B cell (primary cell): Measurements from ENCODE around the gene S1PR3. TPM values are rescaled to one million over a fixed set of nuclear protein-coding genes. Genes with fewer than 3 reads are reported as not detected.

Experiments
- ATAC-seq: fragments of 200-7000 bp; cut with Tn5 transposase; one replicate; pipeline ENCODE4 v1.10.0; 2021; ENCODE audit warnings: low read depth, mild to moderate bottlenecking, moderate number of reproducible peaks, moderate library complexity
- CTCF ChIA-PET: fragments of 350-600 bp; sonication (Branson Sonifier 250); formaldehyde crosslinking; loops from one replicate; lab custom pipeline; 2021; ENCODE audit warnings: antibody characterized with exemption, inconsistent platforms; lab: Charles Lee
- POLR2A ChIA-PET: fragments of 350-600 bp; sonication (Branson Sonifier 250); formaldehyde crosslinking; loops from one replicate; lab custom pipeline; 2021; ENCODE audit warnings: antibody characterized with exemption; lab: Charles Lee
- DNase-seq: peaks from one replicate; pipeline ENCODE4 v3.0.0; 2013
- H2AFZ ChIP-seq: 2 replicates; pipeline ENCODE4 v1.6.1; 2012; ENCODE audit warnings: mild to moderate bottlenecking, low read depth, low read length; ENCODE audit not compliant: insufficient read depth, poor library complexity, severe bottlenecking
- H3K27ac ChIP-seq, 2 donors: 1 replicate in 1 of 2; 2 replicates in 1 of 2; pipeline ENCODE4 v1.5.1; 2012 to 2013; ENCODE audit warnings: low read length in 2 of 2, mild to moderate bottlenecking in 2 of 2, moderate library complexity in 1 of 2
- H3K27me3 ChIP-seq, 4 experiments: fragments of 200-600 bp in 1 of 4; sonication (generic) in 1 of 4; replicated peaks in 1 of 4; 1 replicate in 2 of 4; 2 replicates in 2 of 4; pipeline versions ENCODE4 v1.6.1 to v1.7.0; 2013 to 2016; ENCODE audit warnings: low read length in 3 of 4, mild to moderate bottlenecking in 2 of 4, mixed read lengths in 1 of 4, moderate library complexity in 1 of 4; ENCODE audit not compliant: insufficient read depth in 4 of 4, control insufficient read depth in 3 of 4; ENCODE audit errors: control extremely low read depth in 1 of 4
- H3K36me3 ChIP-seq, 2 experiments: replicated peaks in 1 of 2; 1 replicate in 1 of 2; 2 replicates in 1 of 2; pipeline versions ENCODE4 v1.6.1 to v1.7.1; 2013; ENCODE audit warnings: low read length in 1 of 2; ENCODE audit not compliant: insufficient read depth in 2 of 2, control insufficient read depth in 1 of 2; ENCODE audit errors: control extremely low read depth in 1 of 2, extremely low read depth in 1 of 2
- H3K4me1 ChIP-seq, 2 donors: fragments of 200-600 bp in 1 of 2; sonication (generic) in 1 of 2; 1 replicate in 1 of 2; 2 replicates in 1 of 2; pipeline versions ENCODE4 v1.5.1 to v1.6.1; 2013 to 2017; ENCODE audit warnings: low read length in 2 of 2; ENCODE audit not compliant: control insufficient read depth in 2 of 2, insufficient read depth in 2 of 2
- H3K4me2 ChIP-seq: replicated peaks from 2 replicates; pipeline ENCODE3; 2012; ENCODE audit warnings: mild to moderate bottlenecking, low read depth, low read length; ENCODE audit not compliant: poor library complexity, severe bottlenecking
- H3K4me3 ChIP-seq, 5 experiments: fragments of 200-600 bp in 1 of 5; sonication (generic) in 1 of 5; 1 replicate in 3 of 5; 2 replicates in 2 of 5; pipeline versions ENCODE4 v1.5.1 to v1.7.0; 2011 to 2016; ENCODE audit warnings: low read length in 4 of 5, mild to moderate bottlenecking in 4 of 5, low read depth in 2 of 5, control low read depth in 1 of 5, moderate library complexity in 1 of 5; ENCODE audit not compliant: insufficient read depth in 1 of 5; ENCODE audit errors: control extremely low read depth in 1 of 5, extremely low read depth in 1 of 5
- H3K79me2 ChIP-seq: fragments of 200-600 bp; sonication (generic); one replicate; pipeline ENCODE4 v1.6.0; 2016; ENCODE audit warnings: low read length; ENCODE audit not compliant: control insufficient read depth, insufficient read depth
- H3K9ac ChIP-seq: fragments of 200-600 bp; sonication (generic); 2 replicates; pipeline ENCODE4 v1.6.1; 2017; ENCODE audit warnings: mild to moderate bottlenecking, low read length, moderate library complexity
- H3K9me3 ChIP-seq, 3 donors: one replicate each; pipeline versions ENCODE4 v1.6.1 to v1.7.1; 2013; ENCODE audit warnings: low read length in 2 of 3; ENCODE audit not compliant: control insufficient read depth in 2 of 3, insufficient read depth in 1 of 3; ENCODE audit errors: control extremely low read depth in 1 of 3
- H4K20me1 ChIP-seq: 2 replicates; pipeline ENCODE4 v1.6.0; 2012; ENCODE audit warnings: mild to moderate bottlenecking, low read length; ENCODE audit not compliant: insufficient read depth, control insufficient read depth, poor library complexity, severe bottlenecking
- H3K27ac Mint-ChIP-seq: one replicate; pipeline ENCODE4 v1.8.0; 2021; ENCODE audit warnings: mixed read lengths
- H3K27me3 Mint-ChIP-seq: one replicate; pipeline ENCODE4 v1.8.0; 2021; ENCODE audit warnings: mixed read lengths
- H3K4me1 Mint-ChIP-seq: one replicate; pipeline ENCODE4 v1.8.0; 2021; ENCODE audit warnings: mixed read lengths
- H3K4me3 Mint-ChIP-seq: one replicate; pipeline ENCODE4 v1.8.0; 2021; ENCODE audit warnings: mixed read lengths
- H3K9me3 Mint-ChIP-seq: one replicate; pipeline ENCODE4 v1.8.0; 2022; ENCODE audit warnings: mixed read lengths; ENCODE audit not compliant: insufficient read depth
- CTCF ChIP-seq: fragments of 200-600 bp; IDR thresholded peaks from one replicate; pipeline ENCODE4 v1.8.0; 2022; ENCODE audit warnings: antibody characterized with exemption, mild to moderate bottlenecking
- EZH2 ChIP-seq: IDR thresholded peaks from 2 replicates; pipeline ENCODE4 v1.6.1; 2012; ENCODE audit warnings: borderline replicate concordance, low read depth, mild to moderate bottlenecking, moderate library complexity, low read length; ENCODE audit not compliant: insufficient read depth, poor library complexity, severe bottlenecking
- WGBS: methylation state at CpG from one replicate; pipeline ENCODE4 v1.1.5; 2013; ENCODE audit warnings: missing lambda C conversion rate; ENCODE audit not compliant: insufficient coverage; 5-methylcytosine and 5-hydroxymethylcytosine counted together
- intact Hi-C: fragments of 100-400 bp; cut with micrococcal nuclease; formaldehyde crosslinking; loops from one replicate; pipeline ENCODE4 v1.10.0; 2022
- polyA plus RNA-seq: library from polyadenylated mRNA; depleted of rRNA; stranded (reverse); fragments of >200 nt; gene quantifications from 2 replicates; pipeline ENCODE4 v1.2.3, GENCODE V29; 2012
- total RNA-seq, 2 donors: library from RNA; stranded (reverse); fragments of 120-200 nt in 1 of 2; gene quantifications; 1 replicate in 1 of 2; 2 replicates in 1 of 2; pipeline versions ENCODE4 v1.2.3 to v1.2.4, GENCODE V29; 2013 to 2022

The S1PR3 gene
- total and polyA plus RNA-seq, 2 donors (not counting 1 experiment from before 2014, with no cell fraction given), result 0.25 TPM; not detected in 1

GRCh38 chr9:89047667-89048066 lies 56.4 kb downstream of the S1PR3 start:
- no peak overlapping the region for H3K9ac ChIP-seq
- no peak overlapping the region for H3K4me2 ChIP-seq
- H3K27ac Mint-ChIP-seq, result no peak overlapping the region
- no peak overlapping the region for H3K27ac ChIP-seq
- no peak overlapping the region for H2AFZ ChIP-seq
- peaks cover 11% of the 10 kb centered on the region for H3K27me3 Mint-ChIP-seq
- H3K4me3 Mint-ChIP-seq, result no peak overlapping the region
- no peaks in the 10 kb centered on the region for H3K4me1 Mint-ChIP-seq
- H3K9me3 ChIP-seq, result no peaks in the 10 kb centered on the region
- intact Hi-C loops, result no loop called here
- DNase-seq (no peak), ATAC-seq (no peak)
- peaks cover 0 to 2% (median 0%) of the 10 kb centered on the region in 4 experiments for H3K27me3 ChIP-seq
- H3K4me3 ChIP-seq, result no peak overlapping the region
- POLR2A ChIA-PET, result no interaction called here
- H3K9me3 Mint-ChIP-seq, result no peaks in the 10 kb centered on the region
- H3K36me3 ChIP-seq, result no peaks in the 10 kb centered on the region
- H4K20me1 ChIP-seq, result no peaks in the 10 kb centered on the region
- no CpG with 5 or more reads among the region's 4 CpGs for WGBS
- CTCF ChIA-PET, result no interaction called here
- no peaks in the 10 kb centered on the region for H3K4me1 ChIP-seq
- no peak for TF ChIP-seq EZH2
- H3K79me2 ChIP-seq, result no peaks in the 10 kb centered on the region

- H3K27ac ChIP-seq, result no peak overlapping the region
- intact Hi-C loops, result no loop called here
- peaks cover 0 to 2% (median 0%) of the 10 kb centered on the region in 4 experiments for H3K27me3 ChIP-seq
- ChIA-PET POLR2A (no interaction called here), CTCF (no interaction called here)
- no peak overlapping the region for H3K27ac Mint-ChIP-seq
- H4K20me1 ChIP-seq, result no peaks in the 10 kb centered on the region
- H3K27me3 Mint-ChIP-seq, result peaks cover 11% of the 10 kb centered on the region
- no peak overlapping the region for H2AFZ ChIP-seq
- no peak overlapping the region for H3K4me3 ChIP-seq
- DNase-seq, result no peak
- no peaks in the 10 kb centered on the region for H3K9me3 ChIP-seq
- no peaks in the 10 kb centered on the region for H3K4me1 ChIP-seq
- 92% methylated on average over 11 of the region's 11 CpGs for WGBS
- H3K4me3 Mint-ChIP-seq, result no peak overlapping the region
- H3K4me2 ChIP-seq, result no peak overlapping the region
- no peaks in the 10 kb centered on the region for H3K4me1 Mint-ChIP-seq
- TF ChIP-seq EZH2, result no peak
- no peak for TF ChIP-seq CTCF
- no peaks in the 10 kb centered on the region for H3K9me3 Mint-ChIP-seq
- no peak for ATAC-seq
- H3K9ac ChIP-seq, result no peak overlapping the region
- no peaks in the 10 kb centered on the region for H3K36me3 ChIP-seq
- H3K79me2 ChIP-seq, result no peaks in the 10 kb centered on the region
Observed at GRCh38 chr9:89048616-89049015, 57.3 kb downstream of the S1PR3 start.
